Ovary (tissue), 9 donors: ENCODE measurements around the gene TRRAP. TPM values are rescaled to one million over a fixed set of nuclear protein-coding genes. Genes with fewer than 3 reads are reported as not detected.

ENCODE experiments used
- DNase-seq, 5 donors: peaks; one replicate each; pipeline ENCODE4 v3.0.0-alpha.2; 2019 to 2020
- H3K27ac ChIP-seq, 2 donors: fragments of 200-600 bp; one replicate each; pipeline versions ENCODE4 v1.5.1 to v1.8.0; 2019 to 2022
- H3K27me3 ChIP-seq: fragments of 200-600 bp; one replicate; pipeline ENCODE4 v1.8.0; 2022
- H3K36me3 ChIP-seq: fragments of 200-600 bp; sonication (generic); one replicate; pipeline ENCODE4 v1.5.1; 2019
- H3K4me1 ChIP-seq: one replicate; pipeline ENCODE4 v1.8.1; 2013; ENCODE audit warnings: mild to moderate bottlenecking, moderate library complexity; ENCODE audit not compliant: insufficient read depth
- H3K4me3 ChIP-seq: fragments of 200-600 bp; sonication (generic); one replicate; pipeline ENCODE4 v1.5.1; 2017
- H3K9me3 ChIP-seq, 2 donors: fragments of 200-600 bp in 1 of 2; sonication (generic) in 1 of 2; one replicate each; pipeline versions ENCODE4 v1.5.1 to v1.8.1; 2013 to 2019; ENCODE audit warnings: mild to moderate bottlenecking in 1 of 2, moderate library complexity in 1 of 2
- CTCF ChIP-seq, 3 donors: fragments of 450-650 bp in 2 of 3; fragments of 200-600 bp in 1 of 3; IDR thresholded peaks; one replicate each; pipeline versions ENCODE4 v1.5.1 to v1.8.0; 2016 to 2022; ENCODE audit warnings: antibody characterized with exemption in 3 of 3, mild to moderate bottlenecking in 1 of 3
- EP300 ChIP-seq: sonication (generic); formaldehyde crosslinking; IDR thresholded peaks from one replicate; pipeline ENCODE4 v1.6.1; 2017; ENCODE audit warnings: antibody characterized with exemption
- POLR2A ChIP-seq: fragments of 450-650 bp; IDR thresholded peaks from one replicate; pipeline ENCODE4 v1.6.1; 2017; ENCODE audit warnings: antibody characterized with exemption, mild to moderate bottlenecking, moderate library complexity
- WGBS, 3 donors: extraction: QIAGEN DNeasy Blood & Tissue Kit in 1 of 3; methylation state at CpG; one replicate each; pipeline versions ENCODE4 v1.1.5 to v1.1.7; 2013 to 2017; 5-methylcytosine and 5-hydroxymethylcytosine counted together
- intact Hi-C, 4 donors: fragments of 100-400 bp; cut with DNase I; formaldehyde crosslinking; loops; one replicate each; pipeline versions ENCODE4 v1.11.0 to v1.15.1; 2022 to 2023
- polyA plus RNA-seq, 2 donors: library from polyadenylated mRNA; stranded (reverse); fragments of 200-250 nt in 1 of 2; fragments of 350-450 nt in 1 of 2; fragmentation: Illumina TruSeq in 1 of 2; extraction: RNeasy Lipid Tissue Mini Kit (QIAGEN cat#74804) in 1 of 2; gene quantifications; one replicate each; pipeline ENCODE4 v1.2.3, GENCODE V29; 2013 to 2014
- total RNA-seq, 7 donors: library from RNA; depleted of rRNA in 2 of 7; stranded (reverse); fragments of >200 nt in 2 of 7; fragmentation: NEBNext Ultra II Directional in 3 of 7; extraction: Animal tissue kit (Norgen Biotek cat#: 25700) in 3 of 7; gene quantifications; one replicate each; pipeline versions ENCODE4 v1.1.0 to v1.2.4, GENCODE V29; 2016 to 2023
- donor health status: DM: no; HTN: no; CAD: no; lungs with moderate emphysema.
- donor health status: DM: no; HTN: no; CAD: no.
- donor health status: Bipolar disorder and iron deficiency.
- donor health status: DM: yes; HTN: yes; CAD: no.
- donor health status: DM: no; HTN: no; CAD: no.
- donor health status: DM: yes; HTN: yes; CAD: no.

TRRAP gene
- total and polyA plus RNA-seq, 9 donors: 15.9 to 47.9 (median 36.6) TPM

- Histone ChIP-seq H3K4me3 (no peak overlapping the region), H3K36me3 (no peaks in the 10 kb centered on the region), H3K9me3 (no peaks in the 10 kb centered on the region), H3K4me1 (peaks cover 12% of the 10 kb centered on the region), H3K27me3 (no peaks in the 10 kb centered on the region), H3K27ac (peak overlapping the region in 1 of 2 donors; percentile 14)
- TF ChIP-seq EP300 (no peak), POLR2A (no peak), CTCF (IDR thresholded peaks at IDR 0.05) (no peak)
- intact Hi-C loops: no loop called here
- 81 to 90% (median 82%) methylated on average over 25 of the region's 25 CpGs for WGBS, 3 donors
- DNase-seq: no peak
Measured at GRCh38 chr7:99013266-99014112, 135.2 kb downstream of the TRRAP start.

GRCh38 chr7:99014113-99014985 lies 136.0 kb downstream of the TRRAP start:
- no peaks in the 10 kb centered on the region for H3K9me3 ChIP-seq
- 49 to 73% (median 53%) methylated on average over 18 of the region's 18 CpGs for WGBS, 3 donors
- TF ChIP-seq EP300 (no peak), POLR2A (no peak), CTCF (IDR thresholded peaks at IDR 0.05) (no peak)
- H3K27ac ChIP-seq: peak overlapping the region in 1 of 2 donors; percentile 14
- no peaks in the 10 kb centered on the region for H3K27me3 ChIP-seq
- intact Hi-C loops: no loop called here
- peak in 4 of 5 donors; percentile 54 to 77 (median 60) for DNase-seq
- no peak overlapping the region for H3K4me3 ChIP-seq
- H3K36me3 ChIP-seq: no peaks in the 10 kb centered on the region
- H3K4me1 ChIP-seq: peaks cover 12% of the 10 kb centered on the region

GRCh38 chr7:99016196-99016595 lies 137.9 kb downstream of the TRRAP start:
- Histone ChIP-seq H3K9me3 (no peaks in the 10 kb centered on the region), H3K4me1 (peaks cover 12% of the 10 kb centered on the region), H3K27me3 (no peaks in the 10 kb centered on the region), H3K36me3 (no peaks in the 10 kb centered on the region), H3K27ac (no peak overlapping the region), H3K4me3 (no peak overlapping the region)
- intact Hi-C loops: no loop called here
- TF ChIP-seq EP300 (no peak), CTCF (IDR thresholded peaks at IDR 0.05) (no peak), POLR2A (no peak)
- WGBS, 3 donors: 96 to 98% (median 97%) methylated on average over 8 of the region's 8 CpGs
- no peak for DNase-seq

- peak in 2 of 5 donors; percentile 2 to 6 for DNase-seq
- intact Hi-C loops: no loop called here
- Histone ChIP-seq H3K9me3 (no peaks in the 10 kb centered on the region), H3K4me1 (no peaks in the 10 kb centered on the region), H3K27me3 (no peaks in the 10 kb centered on the region), H3K36me3 (no peaks in the 10 kb centered on the region), H3K4me3 (no peak overlapping the region), H3K27ac (no peak overlapping the region)
- no peak for TF ChIP-seq CTCF (IDR thresholded peaks at IDR 0.05)
- no peak for TF ChIP-seq EP300
- TF ChIP-seq POLR2A: no peak
- WGBS, 3 donors: 94 to 95% (median 95%) methylated on average over 12 of the region's 12 CpGs
Measured at GRCh38 chr7:99019523-99020412, 141.4 kb downstream of the TRRAP start.
